ENCODE results near the gene PCYT2.
A peak's percentile ranks its signal among the peaks of the same experiment; 100 is the strongest.
"Not testable (repeated sequence)": the region's sequence is repeated elsewhere in the genome, so short reads cannot be mapped to it uniquely, and the experiment has no call there.

Gene PCYT2

DNA sequence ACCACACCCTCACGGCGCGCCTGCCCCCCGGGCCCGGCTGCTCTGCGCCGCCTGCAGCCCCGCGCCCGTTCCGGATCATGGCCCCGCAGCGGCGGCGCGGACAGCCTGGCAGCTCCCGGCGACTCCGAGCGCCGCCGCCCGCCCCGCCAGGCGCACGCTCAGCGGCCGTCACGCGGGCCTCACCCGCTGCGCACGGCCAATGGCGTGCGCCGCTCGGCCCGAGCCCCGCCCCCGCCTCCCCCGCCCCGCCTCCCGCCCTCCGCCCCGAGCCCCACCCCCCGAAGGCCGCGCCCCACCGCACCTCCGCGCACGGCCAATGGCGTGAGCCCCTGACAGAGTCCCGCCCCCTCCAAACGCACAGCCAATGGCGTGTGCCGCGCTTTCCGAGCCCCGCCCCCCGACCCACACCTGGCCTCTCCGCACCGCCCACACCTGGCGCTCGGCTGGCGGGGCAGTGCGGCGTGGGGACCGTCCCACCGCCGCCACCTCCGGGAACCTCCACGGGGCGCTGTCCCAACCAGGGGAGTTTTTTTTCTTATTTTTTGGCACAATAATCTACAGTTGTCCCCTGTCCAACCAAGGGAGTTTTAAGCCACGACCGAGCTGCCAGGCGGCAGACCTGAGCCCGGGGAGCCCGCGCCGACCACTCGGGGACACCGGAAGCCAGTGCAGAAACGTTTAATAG, at the start of gene PCYT2:
TSS of gene PCYT2 (minus strand) at position 123 of the 685 bp plus-strand sequence. CDS start at position 79, 44 bp downstream.
- DNase-seq: peak; percentile 14

DNA sequence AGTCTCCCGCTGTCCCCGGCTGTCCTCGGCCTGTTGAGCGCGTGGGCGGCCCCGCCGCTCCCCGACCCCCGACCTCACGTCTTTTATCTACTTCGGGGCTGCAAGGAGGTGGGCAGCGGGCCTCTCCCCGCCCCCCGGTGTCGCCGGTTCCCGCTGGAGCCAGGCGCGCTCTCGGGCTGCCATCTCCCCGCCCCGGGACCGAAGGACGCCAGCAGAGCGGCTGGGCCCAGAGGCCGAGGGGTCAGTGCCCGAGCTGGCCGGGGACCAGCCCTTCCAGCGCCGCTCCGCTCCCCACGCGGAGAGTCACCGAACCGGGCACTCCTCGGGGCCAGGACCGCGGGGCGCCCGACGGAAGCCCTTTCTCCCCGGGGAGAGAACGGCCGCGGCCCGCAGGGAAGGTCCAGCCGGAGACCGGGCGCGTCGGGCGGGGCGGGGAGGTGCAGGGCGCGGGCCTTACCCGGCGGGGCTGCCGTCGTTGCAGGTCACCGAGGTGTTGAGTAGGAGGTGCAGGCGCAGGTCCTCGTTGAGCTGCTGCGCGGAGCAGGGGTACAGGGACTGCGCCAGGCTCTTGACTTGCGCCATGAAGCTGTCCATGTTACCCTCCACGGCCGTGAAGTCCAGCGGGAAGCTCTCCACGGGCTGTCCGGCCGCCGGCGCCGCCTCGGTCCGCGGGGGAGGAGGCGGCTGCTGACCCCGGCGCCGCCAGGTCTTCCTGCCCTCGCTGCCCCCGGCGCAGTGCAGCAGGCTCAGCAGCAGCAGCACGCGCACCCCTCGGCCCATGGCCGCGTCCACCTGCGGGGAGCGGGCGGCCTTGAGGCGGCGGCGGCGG, 49.1 kb upstream of the PCYT2 start:
- DNase-seq: no peak

DNA sequence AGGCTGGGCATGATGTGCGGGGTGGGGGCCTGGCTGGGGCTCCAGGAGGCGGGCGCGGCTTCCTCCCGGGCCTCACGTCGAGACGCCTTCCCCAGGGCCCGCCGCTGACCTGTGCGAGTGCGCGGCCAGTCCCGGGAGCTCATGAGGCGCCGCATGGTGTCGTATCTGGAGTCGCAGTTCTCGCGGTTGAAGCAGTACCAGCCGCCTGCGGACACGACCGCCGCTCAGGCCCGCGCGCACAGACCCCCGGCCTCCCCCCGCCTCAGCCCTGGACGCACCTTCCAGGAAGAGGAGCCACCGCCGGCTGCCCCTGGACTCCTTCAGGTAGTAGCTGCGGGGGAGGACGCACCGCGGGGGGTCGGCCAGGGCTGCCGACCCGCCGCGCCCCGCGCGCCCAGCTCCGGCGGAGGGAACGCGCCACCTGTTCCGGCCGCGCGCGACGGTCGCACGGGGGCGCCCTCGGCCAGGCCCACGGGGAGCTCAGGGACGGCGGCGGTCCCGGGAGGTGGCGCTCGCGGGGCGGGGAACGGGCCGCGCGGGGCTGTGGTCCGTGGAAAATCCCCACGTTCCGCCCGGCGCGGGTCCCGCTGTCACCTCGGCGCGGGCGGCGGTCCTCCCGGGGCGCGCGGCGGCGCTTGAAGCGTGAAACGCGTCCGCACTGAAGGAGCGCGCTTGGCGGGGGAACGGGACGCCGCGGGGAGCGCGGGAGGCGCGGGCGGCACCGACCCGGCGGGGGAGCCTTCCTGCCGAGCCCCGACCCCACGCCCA, 48.3 kb upstream of the PCYT2 start:
- no peak for DNase-seq

DNA sequence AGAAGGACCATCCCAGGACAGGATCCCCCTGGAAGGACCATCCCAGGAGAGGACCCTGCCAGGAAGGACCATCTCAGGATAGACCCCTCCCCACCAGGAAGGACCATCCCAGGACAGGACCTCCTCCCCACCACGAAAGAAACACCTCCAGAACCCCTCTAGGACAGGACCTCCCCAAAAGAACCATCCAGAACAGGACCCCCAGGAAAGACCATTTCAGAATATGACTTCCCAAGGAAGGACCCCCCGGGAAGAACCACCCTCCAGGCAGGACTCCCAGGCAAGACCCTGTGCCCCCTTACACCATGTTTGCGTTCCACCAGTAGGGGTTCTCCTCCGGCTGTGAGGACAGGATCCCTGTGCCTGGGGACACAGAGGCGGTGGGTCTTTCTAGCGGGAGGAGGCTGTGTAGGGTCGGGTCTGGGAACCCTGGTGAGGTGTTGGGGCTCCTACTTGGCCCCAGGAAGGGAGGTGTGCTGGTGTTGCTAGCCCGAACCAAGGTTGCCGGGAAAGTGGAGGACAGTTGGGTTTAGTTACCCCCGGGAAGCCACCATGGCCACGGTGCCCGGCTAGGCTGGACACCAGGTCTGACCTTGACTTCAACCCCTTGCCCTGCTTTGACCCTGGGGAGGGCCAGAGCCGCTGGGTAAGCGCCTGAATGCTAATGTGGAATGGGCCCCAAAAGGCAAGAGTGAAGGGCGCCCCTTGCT, 47.6 kb upstream of the PCYT2 start:
- no peak for DNase-seq

DNA sequence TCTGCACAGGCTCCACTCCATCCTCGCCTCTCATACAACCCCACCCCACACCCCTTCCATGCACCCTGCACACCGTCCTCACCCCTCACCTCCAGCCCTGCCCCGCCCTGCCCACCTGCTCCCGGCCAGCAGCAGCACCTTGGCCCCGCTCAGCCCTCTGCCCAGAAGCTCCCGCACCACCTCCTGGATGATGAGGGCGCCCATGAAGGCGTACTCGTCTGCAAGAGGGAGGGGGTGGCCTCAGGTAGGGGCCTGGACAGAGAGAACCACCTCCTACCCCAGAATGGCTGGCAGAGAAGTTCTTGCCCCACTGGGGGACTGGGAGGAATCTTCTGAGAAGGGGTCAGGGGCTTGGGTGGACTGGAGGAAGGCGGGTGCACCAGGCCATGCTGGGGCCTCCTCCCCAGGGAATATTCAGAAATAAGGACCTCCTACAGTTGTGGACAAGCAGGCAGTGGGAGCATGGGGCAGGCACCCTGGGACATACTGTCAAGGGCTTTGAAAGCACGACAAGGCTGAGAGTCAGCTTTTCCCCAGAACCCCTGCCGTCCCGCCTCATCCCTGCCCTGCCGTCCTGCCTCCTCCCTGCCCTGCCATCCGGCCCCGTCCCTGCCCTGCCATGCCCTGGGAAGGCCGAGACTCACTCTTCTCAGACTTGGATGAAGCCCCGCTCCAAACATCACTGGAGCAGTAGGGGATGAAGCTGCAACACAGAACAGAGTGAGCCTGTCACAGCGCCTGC, 46.7 kb upstream of the PCYT2 start:
- DNase-seq: no peak

DNA sequence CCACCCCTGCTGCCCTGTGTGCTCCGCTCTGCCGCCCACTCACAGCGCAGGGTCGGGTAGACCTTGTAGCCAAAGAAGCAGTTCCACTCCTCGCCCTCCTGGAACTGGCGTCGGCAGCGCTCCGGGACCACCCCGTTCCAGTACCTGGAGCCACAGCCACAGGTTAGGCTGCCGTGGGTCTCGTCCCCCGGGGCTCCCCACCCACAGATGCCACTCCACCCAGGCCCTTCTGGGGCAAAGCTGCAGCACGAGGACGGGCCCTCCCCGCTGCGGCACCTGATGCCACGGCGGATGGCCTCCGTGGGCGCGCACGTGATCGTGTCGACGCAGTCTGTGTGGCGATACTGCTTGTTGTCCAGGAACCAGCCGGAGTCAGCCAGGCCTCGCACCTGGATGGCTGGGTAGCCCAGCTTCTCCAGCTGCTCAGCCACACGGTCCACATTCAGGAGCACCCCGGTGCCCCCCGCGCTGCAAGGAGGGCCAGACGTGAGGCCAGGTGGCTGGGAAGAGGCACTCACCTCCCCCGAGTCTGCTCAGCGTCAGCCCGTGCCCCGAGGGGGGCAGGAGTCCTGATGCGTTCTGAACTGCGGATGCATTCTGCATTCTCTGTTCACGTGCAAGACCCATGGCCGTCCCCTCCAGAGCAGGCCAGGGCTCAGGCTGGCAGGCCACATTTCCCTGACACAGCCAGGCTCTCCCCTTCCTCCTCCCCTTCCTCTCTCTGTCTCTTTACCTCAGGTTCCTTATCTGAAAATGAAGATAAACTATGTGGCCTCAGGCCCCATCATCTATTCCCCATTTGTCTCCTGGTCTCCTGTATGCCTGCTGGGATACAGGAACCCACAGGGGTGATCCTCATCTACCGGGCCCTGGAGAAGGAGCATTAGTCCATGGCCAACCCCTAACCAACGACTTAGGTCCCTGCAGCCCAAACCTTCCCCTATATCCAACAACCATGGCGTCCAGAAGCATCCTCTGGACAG, 45.7 kb upstream of the PCYT2 start:
- no peak for DNase-seq

DNA sequence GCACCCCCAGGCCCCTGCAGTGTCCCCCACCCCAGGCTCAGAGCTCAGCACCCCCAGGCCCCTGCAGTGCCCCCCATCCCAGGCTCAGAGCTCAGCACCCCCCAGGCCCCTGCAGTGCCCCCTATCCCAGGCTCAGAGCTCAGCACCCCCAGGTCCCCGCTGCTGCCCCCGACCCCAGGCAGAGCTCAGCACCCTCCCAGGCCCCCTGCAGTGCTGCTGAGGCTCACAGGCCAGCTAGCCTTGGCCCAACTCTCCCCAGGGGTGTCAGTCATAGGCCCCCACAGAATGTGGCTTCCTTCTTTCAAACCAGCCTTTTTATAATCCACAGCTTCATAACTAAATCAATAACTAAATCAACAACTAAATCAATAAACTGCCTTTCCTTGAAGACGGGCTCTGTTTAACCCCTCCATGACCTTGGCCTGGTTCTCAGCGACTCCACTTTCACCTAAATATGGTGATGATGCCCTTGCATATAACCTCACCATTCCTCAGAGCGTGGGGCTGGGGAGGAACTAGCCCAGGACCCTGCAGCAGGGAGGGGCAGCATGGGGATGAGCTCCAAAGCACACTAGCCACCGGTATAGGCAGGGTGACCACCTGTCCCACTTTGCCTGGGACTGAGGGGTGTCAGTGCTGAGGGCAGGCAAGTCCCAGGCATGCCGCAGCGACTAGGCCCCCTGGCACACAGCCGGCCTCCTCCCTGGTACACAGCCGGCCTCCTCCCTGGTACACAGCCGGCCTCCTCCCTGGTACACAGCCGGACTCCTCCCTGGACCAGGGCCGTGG, 44.8 kb upstream of the PCYT2 start:
- DNase-seq: no peak

DNA sequence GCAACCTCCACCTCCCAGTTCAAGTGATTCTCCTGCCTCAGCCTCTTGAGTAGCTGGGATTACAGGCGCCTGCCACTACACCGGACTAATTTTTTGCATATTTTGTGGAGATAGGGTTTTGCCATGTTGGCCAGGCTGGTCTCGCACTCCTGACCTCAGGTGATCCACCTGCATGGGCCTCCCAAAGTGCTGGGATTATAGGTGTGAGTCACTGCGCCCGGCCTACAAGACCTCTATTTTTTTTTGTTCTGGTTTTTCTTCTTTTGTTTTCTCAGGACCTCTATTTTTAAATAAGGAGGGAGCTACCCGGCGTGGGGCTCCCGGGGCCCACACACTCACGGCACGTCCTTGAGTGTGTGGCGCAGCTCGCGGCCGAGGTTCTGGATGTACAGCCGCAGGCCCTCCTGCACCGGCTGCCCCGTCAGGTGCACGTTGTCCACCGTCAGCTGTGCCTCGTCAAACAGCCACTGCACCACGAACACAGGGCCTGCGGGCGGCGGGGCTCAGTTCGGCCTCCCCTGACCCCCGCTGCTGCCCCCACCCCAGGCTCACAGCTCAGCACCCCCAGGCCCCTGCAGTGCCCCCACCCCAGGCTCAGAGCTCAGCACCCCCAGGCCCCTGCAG, 44.0 kb upstream of the PCYT2 start:
- no peak for DNase-seq

DNA sequence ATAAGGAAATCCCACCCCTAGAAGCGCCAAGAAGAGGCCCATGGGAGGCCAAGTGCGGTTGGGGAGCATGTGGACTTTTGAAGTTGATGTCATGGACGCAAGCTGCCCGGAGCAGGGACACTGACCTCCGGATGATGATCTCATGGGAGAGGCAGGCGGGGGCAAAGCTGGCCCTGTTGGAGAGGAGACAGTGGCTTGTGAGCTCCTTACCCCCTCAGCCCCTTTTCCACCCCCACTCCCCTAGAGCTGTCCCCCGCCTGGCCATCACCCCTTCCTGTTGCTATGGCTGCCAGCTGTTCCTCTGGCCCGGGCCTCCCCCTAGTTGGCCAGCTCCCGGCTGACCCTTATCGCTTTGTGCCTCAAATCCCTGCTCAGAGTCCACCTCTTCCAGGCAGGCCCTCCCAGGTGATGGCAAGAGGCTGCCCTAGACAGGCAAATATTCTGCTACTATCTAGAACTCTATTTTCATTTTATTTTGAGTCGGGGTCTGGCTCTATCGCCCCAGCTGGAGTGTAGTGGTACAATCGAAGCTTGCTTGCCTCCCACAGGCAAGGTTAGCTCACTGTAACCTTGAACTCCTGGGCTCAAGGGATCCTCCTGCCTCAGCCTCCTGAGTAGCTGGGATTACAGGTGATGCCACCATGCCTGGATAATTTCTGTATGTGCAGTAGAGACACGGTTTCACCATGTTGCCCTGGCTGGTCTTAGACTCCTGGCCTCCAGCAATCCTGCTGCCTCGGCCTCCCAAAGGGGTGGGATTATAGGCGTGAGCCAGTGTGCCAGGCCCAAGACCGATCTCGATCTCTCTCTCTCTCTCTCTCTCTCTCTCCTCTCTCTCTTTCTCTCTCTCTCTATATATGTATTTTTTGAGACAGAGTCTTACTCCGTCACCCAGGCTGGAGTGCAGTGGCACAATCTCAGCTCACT, 43.2 kb upstream of the PCYT2 start:
- no peak for DNase-seq

DNA sequence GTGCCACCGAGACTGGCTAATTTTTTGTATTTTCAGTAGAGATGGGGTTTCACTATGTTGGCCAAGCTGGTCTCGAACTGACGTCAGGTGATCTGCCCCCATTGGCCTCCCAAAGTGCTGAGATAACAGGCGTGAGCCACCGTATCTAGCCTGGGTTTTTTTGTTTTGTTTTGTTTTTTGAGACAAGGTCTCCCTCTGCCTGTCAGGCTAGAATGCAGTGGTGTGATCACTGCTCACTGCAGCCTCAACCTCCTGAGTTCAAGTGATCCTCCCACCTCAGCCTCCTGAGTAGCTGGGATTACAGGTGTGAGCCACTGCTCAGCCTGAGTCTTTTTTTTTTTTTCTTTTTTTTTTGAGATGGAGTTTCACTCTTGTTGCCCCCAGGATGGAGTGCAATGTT, 42.2 kb upstream of the PCYT2 start:
- DNase-seq: not testable (repeated sequence)

DNA sequence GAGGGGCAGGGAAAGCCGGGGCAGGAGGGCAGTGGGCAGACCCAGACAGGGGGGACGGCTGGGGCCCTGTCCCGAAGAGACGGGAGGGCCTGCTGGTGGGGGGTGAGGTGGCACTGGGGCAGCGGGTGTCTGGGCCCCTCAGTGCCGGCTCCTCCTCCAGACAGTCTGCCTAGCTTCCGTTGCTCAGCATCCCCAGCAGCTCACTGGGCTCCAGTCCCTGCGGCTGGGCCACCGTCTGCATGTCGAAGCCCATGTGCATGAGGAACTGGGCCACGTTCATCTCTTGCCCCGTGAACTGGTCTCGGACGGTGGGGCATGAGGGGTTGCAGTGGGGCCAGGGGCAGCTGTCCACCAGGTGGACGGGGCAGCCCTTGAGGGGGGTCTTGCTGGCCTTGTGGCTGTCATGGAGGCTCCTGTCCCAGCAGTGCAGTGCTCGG, 41.6 kb upstream of the PCYT2 start:
- DNase-seq: no peak

DNA sequence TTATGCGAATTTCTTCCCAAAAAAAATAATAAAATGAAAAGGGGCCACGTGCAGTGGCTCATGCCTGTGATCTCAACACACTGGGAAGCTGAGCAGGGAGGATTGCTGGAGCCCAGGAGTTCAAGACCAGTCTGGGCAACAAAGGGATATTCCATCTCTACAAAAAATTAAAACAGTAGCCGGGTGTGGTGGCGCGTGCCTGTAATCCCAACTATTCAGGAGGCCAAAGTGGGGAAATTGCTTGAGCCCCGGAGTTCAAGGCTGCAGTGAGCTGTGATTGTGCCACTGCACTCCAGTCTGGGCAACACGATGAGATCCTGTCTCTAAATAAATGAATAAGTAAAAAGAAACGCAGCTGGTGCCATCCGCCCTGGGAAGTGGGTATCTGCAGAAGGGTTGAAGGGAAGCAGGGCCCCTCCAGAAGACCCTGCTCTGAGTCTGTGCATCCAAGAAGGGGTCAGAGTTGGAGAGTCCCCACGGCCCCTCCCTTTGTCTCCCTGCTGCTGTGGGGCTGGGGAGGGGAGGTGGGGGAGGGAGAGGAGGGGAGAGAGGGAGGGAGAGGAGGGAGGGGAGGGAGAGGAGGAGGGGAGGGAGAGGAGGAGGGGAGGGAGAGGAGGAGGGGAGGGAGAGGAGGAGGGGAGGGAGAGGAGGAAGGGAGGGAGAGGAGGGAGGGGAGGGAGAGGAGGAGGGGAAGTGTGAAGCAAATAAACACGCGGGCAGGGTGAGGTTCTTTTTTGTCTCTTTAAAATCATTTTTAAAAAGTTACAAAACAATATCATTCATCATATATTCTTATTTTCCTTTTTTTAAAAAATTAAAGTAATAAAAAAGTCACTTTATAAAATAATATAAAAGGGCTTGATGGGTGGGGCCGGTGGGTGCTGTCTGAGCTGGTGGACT, 40.8 kb upstream of the PCYT2 start:
- no peak for DNase-seq

DNA sequence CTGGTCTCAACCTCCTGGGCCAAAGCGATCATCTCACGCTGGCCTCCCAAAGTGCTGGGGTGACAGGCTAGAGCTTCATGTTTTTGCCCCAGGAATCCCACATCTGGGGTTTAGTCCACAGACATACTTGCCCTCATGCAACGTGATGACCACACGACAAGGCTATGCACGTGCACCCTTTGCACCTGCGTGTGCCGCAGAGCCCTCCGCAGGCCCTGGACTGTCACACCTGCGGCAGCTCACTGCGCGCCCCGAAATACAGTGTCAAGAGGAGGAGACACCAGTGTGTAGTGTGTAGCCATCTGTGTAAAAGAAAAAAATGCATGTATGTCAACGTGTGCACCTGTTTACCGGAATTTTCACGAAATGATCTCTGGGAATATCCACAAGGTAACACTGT, 39.3 kb upstream of the PCYT2 start:
- no peak for DNase-seq

DNA sequence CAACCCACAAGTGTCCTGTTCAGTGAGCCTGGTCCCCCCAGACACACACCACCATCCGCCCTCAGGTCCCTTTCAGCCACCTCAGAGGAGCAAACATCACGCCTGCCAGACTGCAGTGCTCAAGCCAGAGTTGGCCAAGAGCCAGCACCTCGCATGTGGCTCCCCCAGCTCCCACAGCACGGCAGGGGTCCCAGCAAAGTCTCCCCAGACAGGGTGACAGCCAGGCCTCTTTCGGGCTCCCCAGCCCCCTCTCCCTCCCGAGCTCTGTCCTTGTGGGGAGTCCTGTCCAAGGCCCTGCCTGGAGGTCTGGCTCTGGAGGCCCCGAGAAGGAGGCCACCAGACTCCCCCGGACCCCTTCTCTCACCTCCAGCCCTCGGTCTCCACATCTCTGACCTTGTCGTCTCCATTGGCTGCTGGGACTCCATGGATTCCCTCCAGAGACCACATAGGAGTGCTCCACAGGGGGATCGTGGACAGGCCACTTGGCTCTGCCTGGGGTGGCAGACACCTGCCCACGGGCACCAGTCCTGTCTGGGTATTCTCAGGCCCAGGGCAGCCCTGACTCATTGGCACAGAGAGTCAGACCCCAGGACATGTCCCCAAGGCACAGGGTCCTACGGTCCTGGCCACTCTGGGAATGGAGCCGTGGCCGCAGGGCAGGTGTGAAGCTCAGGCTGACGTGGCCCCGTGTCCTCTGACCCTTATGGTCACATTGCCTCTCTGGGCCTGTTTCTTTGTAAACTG, 37.6 kb upstream of the PCYT2 start:
- no peak for DNase-seq

DNA sequence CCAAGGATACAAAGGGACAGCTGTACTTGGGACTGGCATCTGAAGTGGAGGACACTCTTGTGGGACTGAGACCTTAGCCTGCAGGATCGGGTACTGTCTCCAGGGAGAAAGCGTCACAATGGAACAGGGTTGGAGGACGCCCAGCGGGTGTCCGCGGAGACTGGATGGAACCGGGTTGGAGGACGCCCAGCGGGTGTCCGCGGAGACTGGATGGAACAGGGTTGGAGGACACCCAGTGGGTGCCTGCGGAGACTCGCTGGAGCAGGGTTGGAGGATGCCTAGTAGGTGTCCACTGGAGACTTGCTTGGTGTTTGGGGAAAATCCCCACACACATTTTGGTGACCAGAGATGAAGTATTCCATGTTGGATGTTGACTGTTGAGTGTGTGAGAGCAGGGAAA, 36.0 kb upstream of the PCYT2 start, which contains the start of gene MYADML2:
TSS of gene MYADML2 (minus strand) at position 45 of the 400 bp plus-strand sequence. CDS start 5,492 bp downstream, outside the sequence.
- DNase-seq: no peak

DNA sequence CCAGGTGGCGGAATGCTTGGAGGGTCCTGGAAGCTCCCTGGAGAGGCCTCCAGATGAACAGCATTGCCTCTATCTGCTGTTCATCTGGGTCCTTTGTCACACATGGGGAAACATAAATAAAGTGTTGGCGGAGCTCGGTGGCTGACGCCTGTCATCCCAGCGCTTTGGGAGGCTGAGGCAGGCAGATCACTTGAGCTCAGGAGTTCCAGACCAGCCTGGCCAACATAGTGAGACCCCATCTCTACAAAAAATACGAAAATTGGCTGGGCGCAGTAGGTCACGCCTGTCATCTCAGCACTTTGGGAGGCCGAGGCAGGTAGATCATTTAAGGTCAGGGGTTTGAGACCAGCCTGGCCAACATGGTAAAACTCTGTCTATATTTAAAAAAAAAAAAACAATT, 33.7 kb upstream of the PCYT2 start:
- no peak for DNase-seq
